ENCODE results near the gene TSPAN10.

TSPAN10 gene

GRCh38 chr17:81690549-81690948, 53.6 kb downstream of the TSPAN10 start:
- DNase-seq, result no peak

- DNase-seq, result no peak
These were observed 54.2 kb downstream of the TSPAN10 start for GRCh38 chr17:81691196-81691595.

GRCh38 chr17:81691608-81692007, 54.6 kb downstream of the TSPAN10 start:
- no peak for DNase-seq

GRCh38 chr17:81693509-81694210, 56.7 kb downstream of the TSPAN10 start:
- no peak for DNase-seq

- no peak for DNase-seq
These were observed 57.8 kb downstream of the TSPAN10 start for GRCh38 chr17:81694810-81695209.

- DNase-seq, result no peak
These were observed 58.2 kb downstream of the TSPAN10 start for GRCh38 chr17:81695211-81695610.

GRCh38 chr17:81695801-81696200, 58.8 kb downstream of the TSPAN10 start:
- DNase-seq, result no peak

GRCh38 chr17:81696218-81696941, 59.4 kb downstream of the TSPAN10 start:
- DNase-seq, result no peak

GRCh38 chr17:81697261-81698044, 60.5 kb downstream of the TSPAN10 start:
- DNase-seq, result no peak
